Duodenal mucosa (tissue), 2 donors: Measurements from ENCODE around the gene BMI1.

Source experiments
- H3K27ac ChIP-seq: one replicate; pipeline ENCODE4 v1.7.0; 2013; ENCODE audit warnings: low read depth, low read length
- H3K27me3 ChIP-seq, 2 donors: one replicate each; pipeline ENCODE4 v1.7.0; 2013; ENCODE audit warnings: low read length in 2 of 2, control low read depth in 1 of 2; ENCODE audit not compliant: insufficient read depth in 2 of 2, control insufficient read depth in 1 of 2
- H3K36me3 ChIP-seq, 2 donors: one replicate each; pipeline ENCODE4 v1.7.0; 2013; ENCODE audit warnings: low read length in 2 of 2, control low read depth in 1 of 2; ENCODE audit not compliant: insufficient read depth in 2 of 2, control insufficient read depth in 1 of 2
- H3K4me1 ChIP-seq, 2 donors: one replicate each; pipeline ENCODE4 v1.7.0; 2013; ENCODE audit warnings: low read length in 2 of 2, control low read depth in 1 of 2; ENCODE audit not compliant: insufficient read depth in 2 of 2, control insufficient read depth in 1 of 2
- H3K4me3 ChIP-seq, 2 donors: one replicate each; pipeline ENCODE4 v1.7.0; 2013; ENCODE audit warnings: low read length in 2 of 2, low read depth in 1 of 2
- H3K9ac ChIP-seq, 2 donors: one replicate each; pipeline ENCODE4 v1.7.0; 2013; ENCODE audit warnings: low read length in 2 of 2, low read depth in 1 of 2
- H3K9me3 ChIP-seq, 2 donors: one replicate each; pipeline ENCODE4 v1.7.0; 2013; ENCODE audit warnings: low read length in 2 of 2, control low read depth in 1 of 2; ENCODE audit not compliant: control insufficient read depth in 1 of 2

The BMI1 gene

GRCh38 chr10:22320591-22321155 is at the start of gene BMI1:
Gene BMI1, plus strand, starts transcription at chr10:22321099. Its CDS starts 5,351 bp downstream, at chr10:22326450.
- Histone ChIP-seq H3K36me3 (no peaks in the 10 kb centered on the region), H3K27me3 (peaks cover 14 to 33% of the 10 kb centered on the region in 2 donors), H3K27ac (peak within 1 kb of the TSS; percentile 82), H3K9me3 (no peaks in the 10 kb centered on the region), H3K4me1 (peaks cover 33 to 38% of the 10 kb centered on the region in 2 donors), H3K4me3 (peak within 1 kb of the TSS; percentile 67 to 86), H3K9ac (peak within 1 kb of the TSS; percentile 65 to 68)

- Histone ChIP-seq H3K9ac (no peak overlapping the region), H3K4me3 (no peak overlapping the region), H3K9me3 (no peaks in the 10 kb centered on the region), H3K27me3 (peaks cover 2 to 3% of the 10 kb centered on the region in 2 donors), H3K4me1 (no peaks in the 10 kb centered on the region), H3K36me3 (no peaks in the 10 kb centered on the region), H3K27ac (no peak overlapping the region)
These were observed 49.1 kb upstream of the BMI1 start for GRCh38 chr10:22271786-22272185.

- Histone ChIP-seq H3K27me3 (peaks cover 0 to 2% of the 10 kb centered on the region in 2 donors), H3K9me3 (no peaks in the 10 kb centered on the region), H3K36me3 (no peaks in the 10 kb centered on the region), H3K27ac (no peak overlapping the region), H3K4me3 (no peak overlapping the region), H3K9ac (no peak overlapping the region), H3K4me1 (peaks cover 0 to 10% of the 10 kb centered on the region in 2 donors)
These were observed 42.5 kb upstream of the BMI1 start for GRCh38 chr10:22278441-22278782.

- Histone ChIP-seq H3K27me3 (peaks cover 0 to 2% of the 10 kb centered on the region in 2 donors), H3K27ac (no peak overlapping the region), H3K36me3 (no peaks in the 10 kb centered on the region), H3K4me1 (peaks cover 0 to 10% of the 10 kb centered on the region in 2 donors), H3K9ac (no peak overlapping the region), H3K9me3 (no peaks in the 10 kb centered on the region), H3K4me3 (no peak overlapping the region)
These were observed 40.8 kb upstream of the BMI1 start for GRCh38 chr10:22280078-22280477.

- no peaks in the 10 kb centered on the region for H3K36me3 ChIP-seq
- no peaks in the 10 kb centered on the region for H3K4me1 ChIP-seq
- H3K9me3 ChIP-seq, result no peaks in the 10 kb centered on the region
- H3K9ac ChIP-seq, result no peak overlapping the region
- H3K27me3 ChIP-seq, result peaks cover 0 to 2% of the 10 kb centered on the region in 2 donors
- H3K27ac ChIP-seq, result no peak overlapping the region
- H3K4me3 ChIP-seq, result no peak overlapping the region
These were observed 35.8 kb upstream of the BMI1 start for GRCh38 chr10:22285130-22285529.

GRCh38 chr10:22293747-22294404 is 27.0 kb upstream of the BMI1 start:
- Histone ChIP-seq H3K36me3 (no peaks in the 10 kb centered on the region), H3K4me1 (no peaks in the 10 kb centered on the region)

GRCh38 chr10:22294694-22295093 is 26.2 kb upstream of the BMI1 start:
- Histone ChIP-seq H3K4me3 (no peak overlapping the region), H3K4me1 (no peaks in the 10 kb centered on the region), H3K9me3 (no peaks in the 10 kb centered on the region), H3K9ac (no peak overlapping the region), H3K27ac (no peak overlapping the region), H3K27me3 (no peaks in the 10 kb centered on the region), H3K36me3 (no peaks in the 10 kb centered on the region)

More at GRCh38 chr10:22293747-22294404, 27.0 kb upstream of the BMI1 start:
- Histone ChIP-seq H3K27me3 (no peaks in the 10 kb centered on the region), H3K9me3 (no peaks in the 10 kb centered on the region), H3K9ac (no peak overlapping the region), H3K4me3 (no peak overlapping the region), H3K27ac (no peak overlapping the region)

GRCh38 chr10:22301193-22301592 is 19.7 kb upstream of the BMI1 start:
- H3K4me3 ChIP-seq, result no peak overlapping the region
- no peaks in the 10 kb centered on the region for H3K27me3 ChIP-seq
- no peak overlapping the region for H3K27ac ChIP-seq
- H3K9ac ChIP-seq, result no peak overlapping the region
- no peaks in the 10 kb centered on the region for H3K36me3 ChIP-seq
- H3K4me1 ChIP-seq, result no peaks in the 10 kb centered on the region
- H3K9me3 ChIP-seq, result no peaks in the 10 kb centered on the region

GRCh38 chr10:22303461-22303860 is 17.4 kb upstream of the BMI1 start:
- H3K4me3 ChIP-seq, result no peak overlapping the region
- H3K36me3 ChIP-seq, result no peaks in the 10 kb centered on the region
- no peak overlapping the region for H3K9ac ChIP-seq
- H3K27ac ChIP-seq, result no peak overlapping the region
- H3K9me3 ChIP-seq, result no peaks in the 10 kb centered on the region
- no peaks in the 10 kb centered on the region for H3K27me3 ChIP-seq
- H3K4me1 ChIP-seq, result no peaks in the 10 kb centered on the region

- Histone ChIP-seq H3K9me3 (no peaks in the 10 kb centered on the region), H3K36me3 (no peaks in the 10 kb centered on the region), H3K4me3 (no peak overlapping the region), H3K27me3 (no peaks in the 10 kb centered on the region), H3K27ac (no peak overlapping the region), H3K4me1 (no peaks in the 10 kb centered on the region), H3K9ac (no peak overlapping the region)
These were observed 15.2 kb upstream of the BMI1 start for GRCh38 chr10:22305721-22306120.
